ENCODE results near the gene RBMS3.

Gene RBMS3

GRCh38 chr3:29414468-29415224, 133.8 kb downstream of the RBMS3 start:
- H3K27ac ChIP-seq = no peak overlapping the region
- no peak for DNase-seq (ENCODE audit: low read depth, low spot score)

- DNase-seq (ENCODE audit: low read depth, low spot score) = no peak
- no peak overlapping the region for H3K27ac ChIP-seq
Observed at GRCh38 chr3:29415482-29416223, 134.8 kb downstream of the RBMS3 start.

- H3K27ac ChIP-seq = no peak overlapping the region
- no peak for DNase-seq (ENCODE audit: low read depth, low spot score)
Observed at GRCh38 chr3:29416514-29416913, 135.6 kb downstream of the RBMS3 start.

GRCh38 chr3:29420106-29420505, 139.2 kb downstream of the RBMS3 start:
- no peak overlapping the region for H3K27ac ChIP-seq
- no peak for DNase-seq (ENCODE audit: low read depth, low spot score)

- H3K27ac ChIP-seq = no peak overlapping the region
- no peak for DNase-seq (ENCODE audit: low read depth, low spot score)
Observed at GRCh38 chr3:29426302-29427226, 145.7 kb downstream of the RBMS3 start.

- no peak for DNase-seq (ENCODE audit: low read depth, low spot score)
- H3K27ac ChIP-seq = no peak overlapping the region
Observed at GRCh38 chr3:29427266-29428103, 146.6 kb downstream of the RBMS3 start.

- no peak for DNase-seq (ENCODE audit: low read depth, low spot score)
- H3K27ac ChIP-seq = no peak overlapping the region
Observed at GRCh38 chr3:29429055-29429679, 148.3 kb downstream of the RBMS3 start.

- DNase-seq (ENCODE audit: low read depth, low spot score) = no peak
- no peak overlapping the region for H3K27ac ChIP-seq
Observed at GRCh38 chr3:29430558-29430971, 149.7 kb downstream of the RBMS3 start.

GRCh38 chr3:29436612-29437323, 155.9 kb downstream of the RBMS3 start:
- no peak overlapping the region for H3K27ac ChIP-seq

GRCh38 chr3:29438580-29438979, 157.7 kb downstream of the RBMS3 start:
- no peak overlapping the region for H3K27ac ChIP-seq
- no peak for DNase-seq (ENCODE audit: low read depth, low spot score)

More at GRCh38 chr3:29436612-29437323, 155.9 kb downstream of the RBMS3 start:
- no peak for DNase-seq (ENCODE audit: low read depth, low spot score)

GRCh38 chr3:29440413-29441305, 159.8 kb downstream of the RBMS3 start:
- H3K27ac ChIP-seq = no peak overlapping the region

GRCh38 chr3:29441422-29441821, 160.6 kb downstream of the RBMS3 start:
- no peak overlapping the region for H3K27ac ChIP-seq
- DNase-seq (ENCODE audit: low read depth, low spot score) = no peak

More at GRCh38 chr3:29440413-29441305, 159.8 kb downstream of the RBMS3 start:
- no peak for DNase-seq (ENCODE audit: low read depth, low spot score)

- H3K27ac ChIP-seq = peak overlapping the region; percentile 9
- peak; percentile 55 for DNase-seq (ENCODE audit: low read depth, low spot score)
Observed at GRCh38 chr3:29447946-29448627, 167.2 kb downstream of the RBMS3 start.

GRCh38 chr3:29451920-29452319, 171.0 kb downstream of the RBMS3 start:
- DNase-seq (ENCODE audit: low read depth, low spot score) = no peak

GRCh38 chr3:29452934-29453283, 172.0 kb downstream of the RBMS3 start:
- peak overlapping the region; percentile 64 for H3K27ac ChIP-seq
- no peak for DNase-seq (ENCODE audit: low read depth, low spot score)

More at GRCh38 chr3:29451920-29452319, 171.0 kb downstream of the RBMS3 start:
- H3K27ac ChIP-seq = no peak overlapping the region

GRCh38 chr3:29453284-29454001, 172.6 kb downstream of the RBMS3 start:
- no peak for DNase-seq (ENCODE audit: low read depth, low spot score)
- H3K27ac ChIP-seq = peak overlapping the region; percentile 64
